HepG2 (cell line): ENCODE measurements around the gene PPP1R3C. TPM values are rescaled to one million over a fixed set of nuclear protein-coding genes. Genes with fewer than 3 reads are reported as not detected.

Experiments used
- ATAC-seq: fragments of 200-7000 bp; cut with Tn5 transposase; 3 replicates; pipeline ENCODE4 v1.9.1; 2020; ENCODE audit warnings: mild to moderate bottlenecking, moderate library complexity
- BruUV-seq: library from RNA; stranded (reverse); fragments of 400-500 nt; replicated peaks from 2 replicates; lab custom pipeline; 2021; lab: Mats Ljungman, UMichigan
- CTCF ChIA-PET: fragments of 300-600 bp; formaldehyde crosslinking; extraction: SDS; loops from one replicate; lab custom pipeline; 2021; ENCODE audit warnings: low total read pairs, inconsistent platforms, low intra/inter-chr PET ratio; lab: Yijun Ruan, JAX
- POLR2A ChIA-PET: fragments of 350-600 bp; sonication (Branson Sonifier 250); formaldehyde crosslinking; loops from one replicate; lab custom pipeline; 2020; ENCODE audit warnings: antibody characterized with exemption, inconsistent platforms; lab: Yijun Ruan, JAX
- DNase-seq: peaks from one replicate; pipeline ENCODE4 v3.0.0-alpha.2; 2015; ENCODE audit warnings: low spot score
- FAIRE-seq: peaks from 3 replicates; lab custom pipeline; 2011; peaks lifted over from hg19 to GRCh38; lab: Jason Lieb, UNC
- H2AFZ ChIP-seq: one replicate; pipeline ENCODE4 v1.6.1; 2011; ENCODE audit warnings: low read length, inconsistent platforms
- H3K27ac ChIP-seq: fragments of 300-600 bp; 3 replicates; pipeline ENCODE4 v1.8.0; 2011; ENCODE audit warnings: mixed run types, mild to moderate bottlenecking, mixed read lengths, low read length, inconsistent platforms; ENCODE audit not compliant: insufficient read depth; ENCODE audit errors: extremely low read length
- H3K27me3 ChIP-seq, 2 experiments: fragments of 200-600 bp in 1 of 2; 2 replicates in 1 of 2; 3 replicates in 1 of 2; pipeline versions ENCODE4 v1.6.0 to v1.8.0; 2011; ENCODE audit warnings: low read length in 2 of 2, mild to moderate bottlenecking in 2 of 2, moderate library complexity in 2 of 2, inconsistent platforms in 1 of 2; ENCODE audit not compliant: insufficient read depth in 2 of 2, control insufficient read depth in 1 of 2
- H3K36me3 ChIP-seq, 2 experiments: fragments of 200-600 bp in 1 of 2; replicated peaks in 1 of 2; 2 replicates in 1 of 2; 3 replicates in 1 of 2; pipeline versions ENCODE4 v1.5.1 to v1.8.0; 2011; ENCODE audit warnings: low read length in 2 of 2, inconsistent platforms in 1 of 2; ENCODE audit not compliant: insufficient read depth in 2 of 2, control insufficient read depth in 1 of 2
- H3K4me1 ChIP-seq: 2 replicates; pipeline ENCODE4 v1.5.1; 2012; ENCODE audit warnings: low read length, inconsistent platforms; ENCODE audit not compliant: insufficient read depth
- H3K4me2 ChIP-seq: 2 replicates; pipeline ENCODE4 v1.6.0; 2011; ENCODE audit warnings: low read depth, low read length, inconsistent platforms
- H3K4me3 ChIP-seq, 3 experiments: fragments of 200-600 bp in 1 of 3; sonication (generic), shearing (Covaris generic) in 1 of 3; replicated peaks in 1 of 3; 2 replicates each; pipeline ENCODE4 v1.5.1; 2011 to 2016; ENCODE audit warnings: low read length in 3 of 3, inconsistent platforms in 2 of 3, low read depth in 2 of 3, mild to moderate bottlenecking in 2 of 3, control low read depth in 1 of 3, mixed read lengths in 1 of 3; ENCODE audit not compliant: insufficient read depth in 1 of 3
- H3K79me2 ChIP-seq: one replicate; pipeline ENCODE4 v1.6.1; 2011; ENCODE audit warnings: low read length, inconsistent platforms; ENCODE audit not compliant: insufficient read depth
- H3K9ac ChIP-seq: 2 replicates; pipeline ENCODE4 v1.6.0; 2011; ENCODE audit warnings: mild to moderate bottlenecking, low read depth, low read length, inconsistent platforms; ENCODE audit not compliant: insufficient read depth
- H3K9me3 ChIP-seq: 2 replicates; pipeline ENCODE4 v1.5.1; 2012; ENCODE audit warnings: mild to moderate bottlenecking, low read length
- H4K20me1 ChIP-seq: 2 replicates; pipeline ENCODE4 v1.6.0; 2011; ENCODE audit warnings: inconsistent platforms, mild to moderate bottlenecking, low read length, moderate library complexity; ENCODE audit not compliant: insufficient read depth
- CHD2 ChIP-seq: IDR thresholded peaks from 2 replicates; pipeline ENCODE4 v1.6.1; 2011; ENCODE audit warnings: low read depth, low read length, improper control_type of control experiment
- FOXK1 ChIP-seq: sonication (generic); formaldehyde crosslinking; IDR thresholded peaks from 2 replicates; pipeline ENCODE4 v1.4.0; 2020; ENCODE audit warnings: low read depth, missing genetic modification reagents, borderline replicate concordance
- SIN3B ChIP-seq: fragments of 150-350 bp; IDR thresholded peaks from 2 replicates; pipeline ENCODE4 v1.6.1; 2014; ENCODE audit warnings: low read length
- SP2 ChIP-seq: sonication (generic); formaldehyde crosslinking; IDR thresholded peaks from 2 replicates; pipeline ENCODE4 v1.5.1; 2020; ENCODE audit warnings: mild to moderate bottlenecking, missing genetic modification reagents
- ZFP36L1 ChIP-seq: sonication (generic); formaldehyde crosslinking; IDR thresholded peaks from 2 replicates; pipeline ENCODE4 v1.8.0; 2022; ENCODE audit warnings: mild to moderate bottlenecking, missing genetic modification reagents, moderate library complexity
- ZNF234 ChIP-seq: sonication (generic); formaldehyde crosslinking; conservative IDR thresholded peaks from 2 replicates; pipeline ENCODE4 v1.5.1; 2020; ENCODE audit warnings: mild to moderate bottlenecking, missing genetic modification reagents
- ZNF362 ChIP-seq: sonication (generic); formaldehyde crosslinking; IDR thresholded peaks from 2 replicates; pipeline ENCODE4 v1.4.0; 2020; ENCODE audit warnings: missing genetic modification reagents, mild to moderate bottlenecking, borderline replicate concordance
- ZNF382 ChIP-seq: sonication (generic); formaldehyde crosslinking; IDR thresholded peaks from 2 replicates; pipeline ENCODE4 v1.5.0; 2020; ENCODE audit warnings: missing genetic modification reagents, mild to moderate bottlenecking, borderline replicate concordance
- ZNF468 ChIP-seq: sonication (generic); formaldehyde crosslinking; IDR thresholded peaks from 2 replicates; pipeline ENCODE4 v1.8.0; 2022; ENCODE audit warnings: mild to moderate bottlenecking, moderate library complexity, missing genetic modification reagents
- ZSCAN5A ChIP-seq: sonication (generic); formaldehyde crosslinking; IDR thresholded peaks from 2 replicates; pipeline ENCODE4 v1.8.0; 2022; ENCODE audit warnings: mild to moderate bottlenecking, missing genetic modification reagents, borderline replicate concordance
- WGBS: methylation state at CpG from one replicate; pipeline ENCODE4 v1.1.6; 2017; ENCODE audit warnings: low lambda C conversion rate; 5-methylcytosine and 5-hydroxymethylcytosine counted together
- in situ Hi-C: cut with HindIII; loops from 2 replicates; pipeline ENCODE4 v1.10.0; 2017; ENCODE audit warnings: low pct_unique_long_range_greater_than_20kb; ENCODE audit not compliant: extremely low pct_ligation_motif_present
- intact Hi-C: fragments of 100-400 bp; cut with micrococcal nuclease; formaldehyde crosslinking; loops from one replicate; pipeline ENCODE4 v1.10.0; 2022; ENCODE audit not compliant: unreplicated experiment
- polyA plus RNA-seq, 8 experiments: library from polyadenylated mRNA; depleted of rRNA in 3 of 8; stranded (reverse) in 7 of 8; unstranded in 1 of 8; fragments of >200 nt; fragmentation: Illumina TruSeq in 4 of 8; extraction: Trizol in 4 of 8; gene quantifications; 2 replicates each; pipeline versions ENCODE4 v1.2.1 to v1.2.3, GENCODE V29; 2011 to 2016; ENCODE audit warnings: low read depth in 4 of 8, missing spikeins in 1 of 8, mixed read lengths in 1 of 8; ENCODE audit not compliant: insufficient read depth in 1 of 8
- total RNA-seq, 5 experiments: library from RNA; depleted of rRNA; stranded (reverse); fragments of >200 nt; fragmentation: Illumina TruSeq; extraction: Trizol; gene quantifications; 2 replicates each; pipeline ENCODE4 v1.2.3, GENCODE V29; 2016; ENCODE audit warnings: low read depth in 1 of 5
- TF ChIP-seq, protein P1 (sequence below): sonication (generic); formaldehyde crosslinking; IDR thresholded peaks from 2 replicates; pipeline ENCODE4 v1.4.0; 2020; ENCODE audit warnings: missing genetic modification reagents
- TF ChIP-seq, protein P2 (sequence below): sonication (generic); formaldehyde crosslinking; IDR thresholded peaks from 2 replicates; pipeline ENCODE4 v1.5.0; 2020; ENCODE audit warnings: missing genetic modification reagents
- TF ChIP-seq, protein P3 (sequence below): sonication (generic); formaldehyde crosslinking; IDR thresholded peaks from 2 replicates; pipeline ENCODE4 v1.4.0; 2020; ENCODE audit warnings: low read depth, mild to moderate bottlenecking, missing genetic modification reagents

Gene PPP1R3C
- total and polyA plus RNA-seq, 2 of the 13 experiments (the other 11 are each of a cell fraction or from before 2014, with no cell fraction given): 13.3 to 14.8 TPM

- 41% methylated on average over 7 of the region's 7 CpGs for WGBS
- ATAC-seq (peak; percentile 35), FAIRE-seq (no peak)
- CTCF ChIA-PET: no interaction called here
- no TSS peak for BruUV-seq
- H3K27me3 ChIP-seq: peaks cover 0 to 21% of the 10 kb centered on the region in 2 experiments; a peak in 2 of 5 replicates
- TF ChIP-seq ZNF382 (CRISPR knock-in tag): no peak
- no peak for TF ChIP-seq ZSCAN5A (CRISPR knock-in tag)
- TF ChIP-seq ZNF468 (CRISPR knock-in tag): no peak
- TF ChIP-seq, protein P1, sequence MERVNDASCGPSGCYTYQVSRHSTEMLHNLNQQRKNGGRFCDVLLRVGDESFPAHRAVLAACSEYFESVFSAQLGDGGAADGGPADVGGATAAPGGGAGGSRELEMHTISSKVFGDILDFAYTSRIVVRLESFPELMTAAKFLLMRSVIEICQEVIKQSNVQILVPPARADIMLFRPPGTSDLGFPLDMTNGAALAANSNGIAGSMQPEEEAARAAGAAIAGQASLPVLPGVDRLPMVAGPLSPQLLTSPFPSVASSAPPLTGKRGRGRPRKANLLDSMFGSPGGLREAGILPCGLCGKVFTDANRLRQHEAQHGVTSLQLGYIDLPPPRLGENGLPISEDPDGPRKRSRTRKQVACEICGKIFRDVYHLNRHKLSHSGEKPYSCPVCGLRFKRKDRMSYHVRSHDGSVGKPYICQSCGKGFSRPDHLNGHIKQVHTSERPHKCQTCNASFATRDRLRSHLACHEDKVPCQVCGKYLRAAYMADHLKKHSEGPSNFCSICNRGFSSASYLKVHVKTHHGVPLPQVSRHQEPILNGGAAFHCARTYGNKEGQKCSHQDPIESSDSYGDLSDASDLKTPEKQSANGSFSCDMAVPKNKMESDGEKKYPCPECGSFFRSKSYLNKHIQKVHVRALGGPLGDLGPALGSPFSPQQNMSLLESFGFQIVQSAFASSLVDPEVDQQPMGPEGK (CRISPR knock-in tag): no peak
- TF ChIP-seq FOXK1 (CRISPR knock-in tag): no peak
- TF ChIP-seq ZNF362: no peak
- TF ChIP-seq, protein P2, sequence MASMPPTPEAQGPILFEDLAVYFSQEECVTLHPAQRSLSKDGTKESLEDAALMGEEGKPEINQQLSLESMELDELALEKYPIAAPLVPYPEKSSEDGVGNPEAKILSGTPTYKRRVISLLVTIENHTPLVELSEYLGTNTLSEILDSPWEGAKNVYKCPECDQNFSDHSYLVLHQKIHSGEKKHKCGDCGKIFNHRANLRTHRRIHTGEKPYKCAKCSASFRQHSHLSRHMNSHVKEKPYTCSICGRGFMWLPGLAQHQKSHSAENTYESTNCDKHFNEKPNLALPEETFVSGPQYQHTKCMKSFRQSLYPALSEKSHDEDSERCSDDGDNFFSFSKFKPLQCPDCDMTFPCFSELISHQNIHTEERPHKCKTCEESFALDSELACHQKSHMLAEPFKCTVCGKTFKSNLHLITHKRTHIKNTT (CRISPR knock-in tag): no peak
- TF ChIP-seq CHD2: no peak
- no peak for TF ChIP-seq ZFP36L1 (CRISPR knock-in tag)
- TF ChIP-seq ZNF234 (CRISPR knock-in tag): no peak
- TF ChIP-seq SP2 (CRISPR knock-in tag): no peak
- TF ChIP-seq, protein P3, sequence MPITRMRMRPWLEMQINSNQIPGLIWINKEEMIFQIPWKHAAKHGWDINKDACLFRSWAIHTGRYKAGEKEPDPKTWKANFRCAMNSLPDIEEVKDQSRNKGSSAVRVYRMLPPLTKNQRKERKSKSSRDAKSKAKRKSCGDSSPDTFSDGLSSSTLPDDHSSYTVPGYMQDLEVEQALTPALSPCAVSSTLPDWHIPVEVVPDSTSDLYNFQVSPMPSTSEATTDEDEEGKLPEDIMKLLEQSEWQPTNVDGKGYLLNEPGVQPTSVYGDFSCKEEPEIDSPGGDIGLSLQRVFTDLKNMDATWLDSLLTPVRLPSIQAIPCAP (CRISPR knock-in tag): no peak
- TF ChIP-seq SIN3B: no peak
- TF ChIP-seq, all 625 proteins: peak for 0
- Histone ChIP-seq H3K4me3 (no peak overlapping the region), H3K9ac (no peak overlapping the region), H3K27ac (no peak overlapping the region), H4K20me1 (no peaks in the 10 kb centered on the region), H3K9me3 (no peaks in the 10 kb centered on the region), H3K79me2 (no peaks in the 10 kb centered on the region), H3K4me1 (peaks cover 37% of the 10 kb centered on the region), H2AFZ (no peak overlapping the region), H3K36me3 (no peaks in the 10 kb centered on the region), H3K4me2 (peak overlapping the region; percentile 23; the same call in 1 of the 2 replicates)
- no peak for DNase-seq
- POLR2A ChIA-PET: interaction anchor here (1.3 kb wide), 1 partner anchor 42 kb away, joined by 4 read pairs; the partner anchor contains the start of gene PPP1R3C
- intact Hi-C loops (no loop called here), in situ Hi-C loops (no loop called here)
Observed at GRCh38 chr10:91590142-91590903, 42.5 kb downstream of the PPP1R3C start.
